AG10803 (cell line): ENCODE results near the gene LSM2.
"Not testable (repeated sequence)": the region's sequence is repeated elsewhere in the genome, so short reads cannot be mapped to it uniquely, and the experiment has no call there.

Experiments used
- DNase-seq: peaks from one replicate; pipeline ENCODE4 v3.0.0; 2010; ENCODE audit warnings: low read depth
- H3K4me3 ChIP-seq: 2 replicates; pipeline ENCODE4 v1.5.1; 2011; ENCODE audit warnings: mild to moderate bottlenecking, low read length, control low read depth
- CTCF ChIP-seq: conservative IDR thresholded peaks from 2 replicates; pipeline ENCODE4 v1.5.1; 2011; ENCODE audit warnings: mild to moderate bottlenecking, low read length, control low read depth, inconsistent platforms

LSM2 gene

GRCh38 chr6:31838968-31839367, 32.2 kb upstream of the LSM2 start:
- no peak for DNase-seq
- H3K4me3 ChIP-seq: no peak overlapping the region
- no peak for TF ChIP-seq CTCF

DNA sequence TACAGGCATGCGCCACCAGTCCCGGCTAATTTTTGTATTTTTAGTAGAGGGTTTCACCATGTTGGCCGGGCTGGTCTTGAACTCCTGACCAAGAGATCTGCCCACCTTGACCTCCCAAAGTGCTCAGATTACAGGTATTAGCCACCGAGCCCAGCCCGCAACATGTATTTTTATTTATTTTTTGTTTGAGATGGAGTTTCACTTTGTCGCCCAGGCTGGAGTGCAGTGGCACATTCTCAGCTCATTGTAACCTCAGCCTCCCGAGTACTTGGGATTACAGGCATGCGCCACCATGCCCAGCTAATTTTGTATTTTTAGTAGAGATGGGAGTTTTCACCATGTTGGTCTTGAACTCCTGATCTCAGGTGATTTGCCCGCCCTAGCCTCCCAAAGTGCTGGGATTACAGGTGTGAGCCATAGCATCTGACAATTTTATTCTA, 31.4 kb upstream of the LSM2 start:
- peak overlapping the region; percentile 94 for H3K4me3 ChIP-seq
- DNase-seq: not testable (repeated sequence)

DNA sequence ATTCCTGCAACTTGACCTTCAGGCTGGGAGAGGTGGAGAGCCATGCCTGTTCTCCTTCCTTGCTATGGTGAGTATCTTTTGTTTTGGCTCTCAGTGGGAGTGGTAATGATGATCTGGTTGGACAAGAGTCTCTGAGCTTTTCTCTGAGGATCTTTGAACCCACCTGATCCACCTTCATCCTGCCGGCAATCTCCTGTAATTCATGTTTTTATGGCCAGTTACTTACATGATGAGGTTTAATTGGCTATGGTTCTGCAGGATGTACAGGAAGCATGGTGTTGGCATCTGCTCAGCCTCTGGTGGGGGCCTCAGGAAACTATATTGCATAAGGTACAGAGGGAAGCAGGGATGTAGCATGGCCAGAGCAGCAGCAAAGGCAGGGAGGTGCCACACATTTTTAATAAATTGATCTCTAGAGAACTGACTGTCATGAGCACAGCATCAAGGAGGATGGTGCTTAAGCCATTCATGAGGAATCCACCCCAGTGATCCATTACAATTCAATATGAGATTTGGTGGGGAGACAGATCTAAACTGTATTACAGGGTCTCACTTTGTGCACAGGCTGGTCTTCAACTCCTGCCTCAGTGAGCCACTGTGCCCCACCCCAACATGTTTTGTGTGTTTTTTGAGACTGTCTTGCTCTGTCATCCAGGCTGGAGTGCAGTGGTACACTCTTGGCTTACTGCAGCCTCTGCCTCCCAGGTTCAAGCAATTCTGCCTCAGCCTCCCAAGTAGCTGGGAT, 30.8 kb upstream of the LSM2 start:
- no peak for DNase-seq
- TF ChIP-seq CTCF: no peak

DNA sequence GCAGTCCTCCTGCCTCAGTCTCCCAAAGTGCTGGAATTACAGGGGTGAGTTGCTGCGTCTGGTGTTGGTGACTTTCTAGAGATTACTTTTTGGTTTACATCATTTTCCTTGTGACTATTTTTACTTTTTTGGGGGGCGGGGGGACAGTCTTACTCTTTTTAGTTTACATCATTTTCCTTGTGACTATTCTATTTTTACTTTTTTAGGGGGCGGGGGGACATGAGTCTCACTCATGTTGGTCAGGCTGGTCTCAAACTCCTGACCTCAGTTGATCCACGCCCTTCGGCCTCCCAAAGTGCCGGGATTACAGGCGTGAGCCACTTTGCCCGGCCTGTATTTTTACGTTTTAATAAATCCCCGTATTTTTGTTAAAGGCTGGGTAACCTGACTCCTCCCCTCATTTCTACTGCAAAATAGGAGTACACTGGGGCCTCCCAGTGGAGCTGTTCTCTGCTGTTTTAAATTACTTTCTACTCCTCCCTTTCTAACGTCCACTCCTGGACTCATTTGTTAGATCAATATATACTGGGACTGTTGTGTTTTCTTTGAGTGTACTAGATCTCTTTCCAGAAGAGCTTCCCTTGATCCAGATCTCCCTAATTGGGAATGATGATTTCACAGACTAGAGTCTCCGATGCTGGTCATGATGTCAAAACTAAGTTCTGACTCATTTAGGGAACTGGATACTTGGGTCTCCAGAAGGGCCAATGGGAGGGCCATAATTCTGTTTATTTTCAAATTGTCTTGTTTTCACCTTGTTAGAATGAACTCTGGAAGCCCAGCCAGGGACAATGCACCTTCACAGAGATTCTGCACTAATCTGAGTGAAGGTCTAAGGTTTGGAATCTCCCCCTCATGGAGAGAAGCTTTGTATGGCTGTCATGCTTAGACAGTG, 30.0 kb upstream of the LSM2 start:
- peak; percentile 25; the same call in 1 of the 2 replicates for TF ChIP-seq CTCF
- H3K4me3 ChIP-seq: peak overlapping the region; percentile 94
- DNase-seq: peak; percentile 34

More for the DNA sequence above, 30.8 kb upstream of the LSM2 start:
- peak overlapping the region; percentile 94 for H3K4me3 ChIP-seq

GRCh38 chr6:31836047-31836473, 29.3 kb upstream of the LSM2 start:
- no peak for TF ChIP-seq CTCF
- DNase-seq: no peak
- H3K4me3 ChIP-seq: peak overlapping the region; percentile 94

DNA sequence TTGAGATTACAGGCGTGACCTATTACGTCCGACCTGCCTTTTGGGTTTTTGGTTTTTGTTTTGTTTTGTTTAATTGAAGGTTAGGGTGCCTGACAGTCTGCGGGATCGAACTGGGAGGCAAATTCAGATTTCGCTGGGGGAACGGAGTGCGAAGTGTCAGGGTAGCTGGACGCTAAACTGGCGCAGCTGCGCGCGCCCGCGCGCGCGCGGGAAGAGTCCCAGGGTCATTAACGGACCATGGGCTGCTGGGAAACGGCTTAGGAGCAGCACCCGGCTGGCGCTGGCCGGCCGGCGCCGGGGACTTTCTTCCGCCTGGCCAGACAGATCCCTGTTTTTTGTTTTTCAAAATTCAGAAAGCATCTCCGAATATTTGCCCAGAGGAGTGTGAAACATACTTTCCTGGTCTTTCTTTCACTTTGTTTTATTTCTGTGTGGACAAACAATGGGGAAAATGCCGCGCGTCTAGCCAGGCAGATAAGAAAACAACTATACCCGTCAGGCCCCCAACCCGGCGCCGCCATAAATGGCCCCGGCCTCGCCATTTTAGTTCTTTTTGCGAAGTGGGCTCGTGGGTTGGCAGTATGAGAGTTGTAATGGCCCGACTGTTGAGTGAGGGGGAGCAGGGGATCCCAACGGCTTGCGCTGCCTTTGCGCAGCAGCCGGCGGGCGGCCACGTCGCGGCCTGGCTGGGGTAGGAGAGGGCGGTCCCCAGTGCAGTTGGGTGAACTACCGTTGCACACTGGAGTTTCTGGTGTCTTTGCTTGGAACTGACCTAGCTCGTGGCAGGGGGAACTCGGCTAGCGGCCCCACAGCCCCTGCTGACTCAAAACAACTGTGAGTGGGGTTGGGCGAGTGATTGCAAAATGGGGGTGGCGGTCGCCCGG, 27.8 kb upstream of the LSM2 start:
- DNase-seq: peak; percentile 85
- peak overlapping the region; percentile 94 for H3K4me3 ChIP-seq
- no peak for TF ChIP-seq CTCF
